ENCODE measurements around the gene AMBP. TPM values are rescaled to one million over a fixed set of nuclear protein-coding genes. Genes with fewer than 3 reads are reported as not detected.

The AMBP gene
- total RNA-seq, 1 experiment from 2014 or later = not detected

- no peak for DNase-seq (ENCODE audit: low spot score)
- H3K27ac ChIP-seq (ENCODE audit: low read depth, low read length, poor library complexity, severe bottlenecking) = no peak overlapping the region
- intact Hi-C loops (cut with micrococcal nuclease; ENCODE audit: unreplicated experiment) = no loop called here
- POLR2A ChIA-PET (ENCODE audit: low non-redundant PET) = no interaction called here
- no peak overlapping the region for H3K4me3 ChIP-seq (ENCODE audit: low read depth, low read length, poor library complexity, severe bottlenecking)
- H3K9me3 ChIP-seq (ENCODE audit: low read depth, low read length, poor library complexity, severe bottlenecking) = peaks cover 14% of the 10 kb centered on the region
- peaks cover 33% of the 10 kb centered on the region for H3K36me3 ChIP-seq (ENCODE audit: insufficient read depth, low read length, poor library complexity, severe bottlenecking)
- TF ChIP-seq EZH2 (IDR thresholded peaks at IDR 0.05; ENCODE audit: borderline replicate concordance, low read depth, low read length, poor library complexity, severe bottlenecking) = no peak
- TF ChIP-seq CTCF (conservative IDR thresholded peaks at IDR 0.05; ENCODE audit: low read depth, low read length) = no peak
- H3K27me3 ChIP-seq (replicated peaks; ENCODE audit: insufficient read depth, low read depth, low read length, poor library complexity) = no peaks in the 10 kb centered on the region
- CTCF ChIA-PET = no interaction called here
- BruUV-seq (replicated peaks) = no TSS peak
- no peaks in the 10 kb centered on the region for H3K4me1 ChIP-seq (ENCODE audit: insufficient read depth, low read length, poor library complexity, severe bottlenecking)
Observed at GRCh38 chr9:114021578-114021977, 56.5 kb downstream of the AMBP start.

GRCh38 chr9:114017741-114018715 is 60.1 kb downstream of the AMBP start:
- TF ChIP-seq CTCF (conservative IDR thresholded peaks at IDR 0.05; ENCODE audit: low read depth, low read length) = no peak
- no peak for TF ChIP-seq EZH2 (IDR thresholded peaks at IDR 0.05; ENCODE audit: borderline replicate concordance, low read depth, low read length, poor library complexity, severe bottlenecking)
- intact Hi-C loops (cut with micrococcal nuclease; ENCODE audit: unreplicated experiment) = no loop called here
- H3K27me3 ChIP-seq (replicated peaks; ENCODE audit: insufficient read depth, low read depth, low read length, poor library complexity) = no peaks in the 10 kb centered on the region
- no peak for DNase-seq (ENCODE audit: low spot score)
- CTCF ChIA-PET = no interaction called here
- peaks cover under 1% of the 10 kb centered on the region for H3K9me3 ChIP-seq (ENCODE audit: low read depth, low read length, poor library complexity, severe bottlenecking)
- H3K4me1 ChIP-seq (ENCODE audit: insufficient read depth, low read length, poor library complexity, severe bottlenecking) = no peaks in the 10 kb centered on the region
- BruUV-seq (replicated peaks) = no TSS peak
- H3K36me3 ChIP-seq (ENCODE audit: insufficient read depth, low read length, poor library complexity, severe bottlenecking) = peaks cover 24% of the 10 kb centered on the region
- no peak overlapping the region for H3K4me3 ChIP-seq (ENCODE audit: low read depth, low read length, poor library complexity, severe bottlenecking)
- POLR2A ChIA-PET (ENCODE audit: low non-redundant PET) = interaction anchor here (0.6 kb wide), 1 partner anchor 14 kb away, joined by 3 read pairs; no protein-coding TSS in a partner anchor
- no peak overlapping the region for H3K27ac ChIP-seq (ENCODE audit: low read depth, low read length, poor library complexity, severe bottlenecking)

GRCh38 chr9:114016629-114017423 is 61.3 kb downstream of the AMBP start:
- no peaks in the 10 kb centered on the region for H3K27me3 ChIP-seq (replicated peaks; ENCODE audit: insufficient read depth, low read depth, low read length, poor library complexity)
- peaks cover 24% of the 10 kb centered on the region for H3K36me3 ChIP-seq (ENCODE audit: insufficient read depth, low read length, poor library complexity, severe bottlenecking)
- H3K4me1 ChIP-seq (ENCODE audit: insufficient read depth, low read length, poor library complexity, severe bottlenecking) = no peaks in the 10 kb centered on the region
- ChIA-PET CTCF (no interaction called here), POLR2A (ENCODE audit: low non-redundant PET) (no interaction called here)
- no peak overlapping the region for H3K27ac ChIP-seq (ENCODE audit: low read depth, low read length, poor library complexity, severe bottlenecking)
- intact Hi-C loops (cut with micrococcal nuclease; ENCODE audit: unreplicated experiment) = no loop called here
- H3K9me3 ChIP-seq (ENCODE audit: low read depth, low read length, poor library complexity, severe bottlenecking) = no peaks in the 10 kb centered on the region
- H3K4me3 ChIP-seq (ENCODE audit: low read depth, low read length, poor library complexity, severe bottlenecking) = no peak overlapping the region
- BruUV-seq (replicated peaks) = no TSS peak
- TF ChIP-seq EZH2 (IDR thresholded peaks at IDR 0.05; ENCODE audit: borderline replicate concordance, low read depth, low read length, poor library complexity, severe bottlenecking) = no peak
- TF ChIP-seq CTCF (conservative IDR thresholded peaks at IDR 0.05; ENCODE audit: low read depth, low read length) = no peak
- no peak for DNase-seq (ENCODE audit: low spot score)

Data from A673 (cell line).